Ovary (tissue), 9 donors: Measurements from ENCODE around the gene CGA. TPM values are rescaled to one million over a fixed set of nuclear protein-coding genes. Genes with fewer than 3 reads are reported as not detected.

ENCODE experiments used
- DNase-seq, 5 donors: peaks; one replicate each; pipeline ENCODE4 v3.0.0-alpha.2; 2019 to 2020
- H3K27ac ChIP-seq, 2 donors: fragments of 200-600 bp; one replicate each; pipeline versions ENCODE4 v1.5.1 to v1.8.0; 2019 to 2022
- H3K27me3 ChIP-seq: fragments of 200-600 bp; one replicate; pipeline ENCODE4 v1.8.0; 2022
- H3K36me3 ChIP-seq: fragments of 200-600 bp; sonication (generic); one replicate; pipeline ENCODE4 v1.5.1; 2019
- H3K4me1 ChIP-seq: one replicate; pipeline ENCODE4 v1.8.1; 2013; ENCODE audit warnings: mild to moderate bottlenecking, moderate library complexity; ENCODE audit not compliant: insufficient read depth
- H3K4me3 ChIP-seq: fragments of 200-600 bp; sonication (generic); one replicate; pipeline ENCODE4 v1.5.1; 2017
- H3K9me3 ChIP-seq, 2 donors: fragments of 200-600 bp in 1 of 2; sonication (generic) in 1 of 2; one replicate each; pipeline versions ENCODE4 v1.5.1 to v1.8.1; 2013 to 2019; ENCODE audit warnings: mild to moderate bottlenecking in 1 of 2, moderate library complexity in 1 of 2
- CTCF ChIP-seq, 3 donors: fragments of 450-650 bp in 2 of 3; fragments of 200-600 bp in 1 of 3; IDR thresholded peaks; one replicate each; pipeline versions ENCODE4 v1.5.1 to v1.8.0; 2016 to 2022; ENCODE audit warnings: antibody characterized with exemption in 3 of 3, mild to moderate bottlenecking in 1 of 3
- EP300 ChIP-seq: sonication (generic); formaldehyde crosslinking; IDR thresholded peaks from one replicate; pipeline ENCODE4 v1.6.1; 2017; ENCODE audit warnings: antibody characterized with exemption
- POLR2A ChIP-seq: fragments of 450-650 bp; IDR thresholded peaks from one replicate; pipeline ENCODE4 v1.6.1; 2017; ENCODE audit warnings: antibody characterized with exemption, mild to moderate bottlenecking, moderate library complexity
- WGBS, 3 donors: extraction: QIAGEN DNeasy Blood & Tissue Kit in 1 of 3; methylation state at CpG; one replicate each; pipeline versions ENCODE4 v1.1.5 to v1.1.7; 2013 to 2017; 5-methylcytosine and 5-hydroxymethylcytosine counted together
- intact Hi-C, 4 donors: fragments of 100-400 bp; cut with DNase I; formaldehyde crosslinking; loops; one replicate each; pipeline versions ENCODE4 v1.11.0 to v1.15.1; 2022 to 2023
- polyA plus RNA-seq, 2 donors: library from polyadenylated mRNA; stranded (reverse); fragments of 200-250 nt in 1 of 2; fragments of 350-450 nt in 1 of 2; fragmentation: Illumina TruSeq in 1 of 2; extraction: RNeasy Lipid Tissue Mini Kit (QIAGEN cat#74804) in 1 of 2; gene quantifications; one replicate each; pipeline ENCODE4 v1.2.3, GENCODE V29; 2013 to 2014
- total RNA-seq, 7 donors: library from RNA; depleted of rRNA in 2 of 7; stranded (reverse); fragments of >200 nt in 2 of 7; fragmentation: NEBNext Ultra II Directional in 3 of 7; extraction: Animal tissue kit (Norgen Biotek cat#: 25700) in 3 of 7; gene quantifications; one replicate each; pipeline versions ENCODE4 v1.1.0 to v1.2.4, GENCODE V29; 2016 to 2023
- donor health status: DM: no; HTN: no; CAD: no; lungs with moderate emphysema.
- donor health status: DM: no; HTN: no; CAD: no.
- donor health status: Bipolar disorder and iron deficiency.
- donor health status: DM: yes; HTN: yes; CAD: no.
- donor health status: DM: no; HTN: no; CAD: no.
- donor health status: DM: yes; HTN: yes; CAD: no.

CGA gene
- total and polyA plus RNA-seq, 9 donors, result not detected

- no peak overlapping the region for H3K4me3 ChIP-seq
- H3K36me3 ChIP-seq, result no peaks in the 10 kb centered on the region
- no peak for TF ChIP-seq CTCF (IDR thresholded peaks at IDR 0.05)
- no peak for TF ChIP-seq EP300
- no peak for TF ChIP-seq POLR2A
- intact Hi-C loops, result no loop called here
- H3K27ac ChIP-seq, result no peak overlapping the region
- H3K4me1 ChIP-seq, result no peaks in the 10 kb centered on the region
- H3K27me3 ChIP-seq, result no peaks in the 10 kb centered on the region
- 0 to 37% (median 29%) methylated on average over 1 of the region's 1 CpG for WGBS, 3 donors
- no peak for DNase-seq
- no peaks in the 10 kb centered on the region for H3K9me3 ChIP-seq
Measured at GRCh38 chr6:87126501-87126900, 31.6 kb upstream of the CGA start.

GRCh38 chr6:87124074-87124473, 29.2 kb upstream of the CGA start:
- Histone ChIP-seq H3K4me1 (no peaks in the 10 kb centered on the region), H3K4me3 (no peak overlapping the region), H3K36me3 (no peaks in the 10 kb centered on the region), H3K27ac (no peak overlapping the region), H3K27me3 (no peaks in the 10 kb centered on the region), H3K9me3 (no peaks in the 10 kb centered on the region)
- DNase-seq, result no peak
- WGBS, 3 donors, result 94 to 98% (median 97%) methylated on average over 5 of the region's 5 CpGs
- intact Hi-C loops, result no loop called here
- no peak for TF ChIP-seq CTCF (IDR thresholded peaks at IDR 0.05)

- no peak for DNase-seq
- Histone ChIP-seq H3K9me3 (no peaks in the 10 kb centered on the region), H3K27me3 (no peaks in the 10 kb centered on the region), H3K4me3 (no peak overlapping the region), H3K36me3 (no peaks in the 10 kb centered on the region), H3K4me1 (no peaks in the 10 kb centered on the region), H3K27ac (no peak overlapping the region)
- intact Hi-C loops, result no loop called here
- TF ChIP-seq POLR2A, result no peak
- WGBS, 3 donors, result 37 to 42% (median 41%) methylated on average over 50 to 51 of the region's 51 CpGs
Measured at GRCh38 chr6:87122477-87122876, 27.6 kb upstream of the CGA start.

- WGBS, 3 donors, result 83 to 87% (median 84%) methylated on average over 4 of the region's 4 CpGs
- DNase-seq, result no peak
- Histone ChIP-seq H3K27me3 (no peaks in the 10 kb centered on the region), H3K27ac (no peak overlapping the region), H3K4me1 (no peaks in the 10 kb centered on the region), H3K36me3 (no peaks in the 10 kb centered on the region), H3K4me3 (no peak overlapping the region), H3K9me3 (no peaks in the 10 kb centered on the region)
- intact Hi-C loops, result loop anchor here in 1 of 4 donors (5.0 kb wide), 1 partner anchor 1086 kb away; no protein-coding TSS in a partner anchor
- TF ChIP-seq EP300 (no peak), CTCF (IDR thresholded peaks at IDR 0.05) (no peak)
Measured at GRCh38 chr6:87118054-87118453, 23.1 kb upstream of the CGA start.

GRCh38 chr6:87116922-87117321, 22.0 kb upstream of the CGA start:
- Histone ChIP-seq H3K9me3 (no peaks in the 10 kb centered on the region), H3K27me3 (no peaks in the 10 kb centered on the region), H3K36me3 (no peaks in the 10 kb centered on the region), H3K27ac (no peak overlapping the region), H3K4me3 (no peak overlapping the region), H3K4me1 (no peaks in the 10 kb centered on the region)
- no peak for DNase-seq
- 82 to 85% (median 85%) methylated on average over 2 of the region's 2 CpGs for WGBS, 3 donors
- intact Hi-C loops, result loop anchor here in 1 of 4 donors (5.0 kb wide), 1 partner anchor 1085 kb away; no protein-coding TSS in a partner anchor
- no peak for TF ChIP-seq CTCF (IDR thresholded peaks at IDR 0.05)
- no peak for TF ChIP-seq EP300
- no peak for TF ChIP-seq POLR2A
